Measurements from ENCODE around the gene HSF2BP. TPM values are rescaled to one million over a fixed set of nuclear protein-coding genes. Genes with fewer than 3 reads are reported as not detected.
"Not testable (repeated sequence)": the region's sequence is repeated elsewhere in the genome, so short reads cannot be mapped to it uniquely, and the experiment has no call there.

The HSF2BP gene
- 0.20 and 0.44 TPM in 2 replicates for total RNA-seq

DNA sequence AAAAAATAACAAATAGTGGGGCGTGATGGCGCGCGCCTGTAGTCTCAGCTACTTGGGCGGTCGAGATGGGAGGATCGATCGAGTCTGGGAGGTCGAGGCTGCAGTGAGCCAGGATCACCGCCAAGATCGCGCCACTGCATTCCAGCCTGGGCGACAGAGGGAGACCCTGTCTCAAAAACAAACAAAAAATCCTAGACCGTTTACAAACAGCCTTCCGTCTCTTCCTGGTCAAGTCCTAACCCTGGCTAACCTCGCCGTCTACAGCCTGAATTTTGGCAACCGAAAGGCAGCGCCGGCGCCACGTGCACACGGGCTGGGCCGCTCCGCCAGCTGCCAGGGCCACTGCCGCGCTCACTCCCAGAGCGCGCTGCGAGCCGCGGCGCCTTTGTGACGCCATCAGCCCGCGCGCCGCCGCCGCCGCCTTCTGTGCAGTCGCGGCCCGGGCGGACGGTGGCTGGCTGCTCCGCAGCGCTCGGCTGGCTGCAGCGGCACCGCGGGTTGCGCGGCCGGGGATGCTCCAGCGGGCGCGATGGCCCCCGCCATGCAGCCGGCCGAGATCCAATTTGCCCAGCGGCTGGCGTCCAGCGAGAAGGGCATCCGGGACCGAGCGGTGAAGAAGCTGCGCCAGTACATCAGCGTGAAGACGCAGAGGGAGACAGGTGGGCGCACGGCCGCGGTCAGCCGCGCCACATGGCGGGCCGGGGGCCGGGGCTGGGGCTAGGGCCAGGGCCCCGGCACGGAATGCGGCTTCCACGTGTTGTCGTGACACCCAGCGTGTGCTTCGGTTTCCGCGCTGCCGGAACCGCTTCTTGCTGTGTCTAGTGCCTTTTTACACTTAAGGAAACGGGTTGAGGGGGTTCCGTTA is at the start of gene HSF2BP, which contains the start of gene RRP1B:
Gene HSF2BP (minus strand): TSS at position 353 of the 865 bp plus-strand sequence. CDS start 1,392 bp downstream, outside the sequence.
Gene RRP1B (plus strand): TSS at position 425 of the 865 bp plus-strand sequence. CDS start 105 bp downstream, at position 530.
- peak; percentile 87 to 93 for DNase-seq (ENCODE audit: low read depth in 2 of 2)

DNA sequence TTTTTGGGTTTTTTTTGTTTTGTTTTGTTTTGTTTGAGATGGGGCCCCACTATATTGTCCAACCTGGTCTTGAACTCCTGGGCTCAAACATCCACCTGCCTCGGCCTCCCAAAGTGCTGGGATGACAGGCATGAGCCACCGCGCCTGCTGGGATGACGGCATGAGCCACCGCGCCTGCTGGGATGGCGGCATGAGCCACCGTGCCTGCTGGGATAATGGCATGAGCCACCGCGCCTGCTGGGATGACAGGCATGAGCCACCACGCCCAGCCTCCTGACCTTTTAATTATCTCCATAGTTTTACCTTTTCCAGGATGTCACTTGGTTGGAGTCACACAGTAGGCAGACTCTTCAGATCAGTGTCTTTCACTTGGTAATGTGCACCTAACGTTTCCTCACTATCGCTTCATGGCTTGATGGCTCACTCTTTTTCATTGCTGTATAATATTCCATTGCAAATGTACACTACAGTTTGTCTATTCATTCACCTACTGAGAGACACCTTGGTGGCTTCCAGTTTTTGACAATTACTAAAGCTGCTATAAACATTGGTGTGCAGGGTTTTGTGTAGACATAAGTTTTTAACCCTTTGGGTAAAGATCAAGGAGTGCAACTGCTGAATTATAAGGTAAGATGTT is 49.6 kb upstream of the HSF2BP start:
- DNase-seq (ENCODE audit: low read depth in 2 of 2): no peak

DNA sequence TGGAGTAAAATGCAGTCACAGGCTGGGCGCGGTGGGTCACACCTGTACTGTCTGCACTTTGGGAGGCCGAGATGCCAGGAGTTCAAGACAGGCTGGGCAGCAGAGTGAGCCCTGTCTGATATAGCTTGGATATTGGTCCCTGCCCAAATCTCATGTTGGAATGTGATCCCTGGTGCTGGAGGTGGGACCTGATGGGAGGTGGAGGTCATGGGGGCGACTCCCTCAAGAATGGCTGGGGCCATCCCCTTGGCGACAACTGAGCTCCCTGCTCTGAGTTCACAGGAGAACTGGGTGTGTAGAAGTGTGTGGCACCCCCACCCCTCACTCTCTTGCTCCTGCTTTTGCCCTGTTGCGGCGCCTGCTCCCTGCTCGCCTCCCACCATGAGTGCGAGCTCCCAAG is 48.2 kb upstream of the HSF2BP start:
- DNase-seq (ENCODE audit: low read depth in 2 of 2): no peak

- no peak for DNase-seq (ENCODE audit: low read depth in 2 of 2)
Measured at GRCh38 chr21:43703035-43703880, 44.0 kb upstream of the HSF2BP start.

DNA sequence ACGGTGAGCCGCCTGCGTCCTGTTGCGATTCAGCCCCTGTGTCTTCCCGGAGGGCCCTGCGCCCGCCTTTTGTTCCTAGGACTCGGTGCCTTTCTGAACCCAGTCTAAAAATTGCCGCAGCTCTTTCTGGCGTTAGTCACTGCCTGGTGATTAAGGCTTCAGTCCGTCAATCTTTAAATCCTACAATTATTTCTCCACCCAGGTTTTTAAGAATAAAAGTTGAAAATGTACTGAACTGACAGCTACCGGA is 43.4 kb upstream of the HSF2BP start:
- no peak for DNase-seq (ENCODE audit: low read depth in 2 of 2)

DNA sequence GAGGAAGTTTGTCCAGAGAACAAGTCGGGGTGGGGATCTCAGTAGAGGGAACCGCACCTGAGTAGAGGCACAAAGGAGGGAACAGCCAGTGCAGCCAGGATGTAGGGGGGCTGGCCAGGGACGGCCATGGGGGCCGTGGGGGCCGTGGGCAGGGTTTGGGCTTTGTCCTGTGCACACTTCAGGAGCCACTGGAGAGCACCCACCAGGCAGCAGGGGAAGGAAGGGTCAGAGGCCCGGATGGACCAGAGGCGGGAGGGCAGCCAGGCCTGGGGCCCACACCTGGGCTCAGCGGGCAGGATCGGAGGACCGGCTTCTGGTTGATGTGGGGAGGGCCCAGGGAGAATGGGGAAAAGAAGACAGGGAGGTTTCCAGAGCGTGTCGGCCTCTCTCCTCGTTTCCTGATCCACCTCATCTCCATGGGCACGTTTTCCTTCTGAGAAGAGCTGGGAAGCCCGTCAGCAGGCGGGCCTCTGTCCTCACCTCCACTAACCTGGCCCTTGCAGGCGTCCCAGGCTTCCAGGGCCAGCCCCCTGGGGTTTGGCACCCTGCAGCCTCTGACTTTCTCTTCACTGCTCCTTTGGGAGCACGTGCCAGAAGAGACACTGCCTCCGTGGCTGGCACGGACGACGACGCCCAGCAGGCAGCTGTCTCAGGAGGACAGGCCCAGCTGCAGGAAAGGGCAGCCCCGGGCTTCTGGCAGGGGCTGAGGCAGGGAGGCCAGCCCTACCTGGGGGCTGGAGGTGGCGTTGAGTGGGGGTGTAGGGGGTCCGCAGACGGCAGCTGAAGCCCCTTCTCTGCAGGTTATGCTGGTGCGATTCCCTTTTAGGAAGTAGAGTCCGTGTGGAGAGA is 42.9 kb upstream of the HSF2BP start:
- no peak for DNase-seq (ENCODE audit: low read depth in 2 of 2)

- DNase-seq (ENCODE audit: low read depth in 2 of 2): no peak
Measured at GRCh38 chr21:43699933-43700599, 40.8 kb upstream of the HSF2BP start.

DNA sequence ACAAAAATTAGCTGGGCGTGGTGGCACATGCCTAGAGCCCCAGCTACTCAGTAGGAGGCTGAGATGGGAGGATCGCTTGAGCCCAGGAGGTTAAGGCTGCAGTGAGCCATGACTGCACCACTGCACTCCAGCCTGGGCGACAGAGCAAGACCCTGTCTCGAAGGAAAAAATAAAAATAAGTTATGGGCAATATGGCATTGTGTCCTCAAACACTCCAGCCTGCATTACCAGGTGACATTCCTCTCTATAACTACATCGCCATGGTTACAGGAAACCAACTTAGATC is 40.1 kb upstream of the HSF2BP start:
- DNase-seq (ENCODE audit: low read depth in 2 of 2): not testable (repeated sequence)

- no peak for DNase-seq (ENCODE audit: low read depth in 2 of 2)
Measured at GRCh38 chr21:43697758-43698643, 38.7 kb upstream of the HSF2BP start.

DNA sequence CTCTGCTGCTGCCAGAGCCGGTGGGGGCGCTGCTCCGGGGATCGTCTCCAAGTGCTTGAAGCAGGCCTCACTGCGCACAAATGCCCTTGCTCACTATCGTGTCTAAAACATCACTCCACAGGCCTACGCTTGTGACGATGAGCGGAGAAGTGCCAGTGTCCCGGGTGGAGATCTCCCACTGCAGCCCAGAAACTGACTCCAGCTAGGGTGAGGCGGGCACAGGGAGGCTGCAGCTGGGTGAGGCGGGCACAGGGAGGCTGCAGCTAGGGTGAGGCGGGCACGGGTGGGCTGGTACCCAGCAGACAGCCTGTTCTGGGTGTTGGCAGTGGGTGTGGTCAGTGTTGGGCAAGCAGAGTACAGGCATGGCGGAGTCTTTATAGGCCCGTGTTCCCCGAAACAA is 36.9 kb upstream of the HSF2BP start:
- no peak for DNase-seq (ENCODE audit: low read depth in 2 of 2)

DNA sequence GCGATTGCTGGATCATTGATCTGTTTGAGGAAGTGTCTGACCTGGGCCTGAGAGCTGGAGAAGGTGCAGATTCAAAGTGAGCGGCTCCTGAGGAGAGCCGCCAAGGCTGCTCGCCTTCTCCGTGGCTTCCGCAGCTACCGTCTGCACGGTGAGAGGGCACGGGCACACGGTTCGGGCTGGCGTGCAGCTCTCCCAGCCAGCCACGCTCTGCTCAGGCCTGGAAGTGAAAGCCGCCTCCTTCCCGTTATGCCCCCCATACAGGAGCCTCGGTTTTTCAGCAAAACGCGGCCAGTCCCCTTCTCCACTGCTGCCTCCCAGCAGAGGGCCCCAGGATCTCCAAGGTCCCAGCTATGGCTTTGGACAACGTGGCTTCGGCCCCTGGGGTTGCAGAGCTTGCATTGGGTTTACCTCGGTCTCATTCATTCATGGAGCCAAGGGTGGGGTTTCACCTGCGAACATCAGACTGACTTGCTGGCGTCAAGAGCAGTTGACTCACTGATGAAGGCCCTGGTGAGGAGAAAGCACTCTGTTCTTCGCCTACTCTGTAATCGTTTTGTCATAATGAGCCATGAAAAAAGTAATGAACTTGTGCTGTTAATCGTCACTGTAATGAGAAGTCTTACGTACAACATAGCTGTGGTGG is 35.3 kb upstream of the HSF2BP start:
- no peak for DNase-seq (ENCODE audit: low read depth in 2 of 2)

GRCh38 chr21:43693981-43694380 is 34.7 kb upstream of the HSF2BP start:
- no peak for DNase-seq (ENCODE audit: low read depth in 2 of 2)

DNA sequence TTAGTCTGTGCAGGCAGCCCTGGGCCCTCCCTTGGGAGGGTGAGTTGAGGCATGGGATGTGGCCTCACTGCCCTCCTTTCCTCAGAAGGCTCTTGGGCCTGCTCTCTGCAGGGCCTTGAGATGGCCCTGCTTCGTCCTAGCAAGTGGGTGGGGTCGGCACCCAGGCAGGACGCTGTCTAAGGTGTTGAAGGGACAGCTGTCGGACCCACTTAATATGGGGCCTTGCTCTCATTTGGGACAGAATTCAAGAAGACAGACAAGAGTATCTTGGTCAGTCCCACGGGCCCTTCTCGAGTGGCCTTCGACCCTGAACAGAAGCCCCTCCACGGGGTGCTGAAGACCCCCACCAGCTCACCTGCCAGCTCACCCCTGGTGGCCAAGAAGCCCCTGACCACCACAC is 33.7 kb upstream of the HSF2BP start:
- DNase-seq (ENCODE audit: low read depth in 2 of 2): no peak

DNA sequence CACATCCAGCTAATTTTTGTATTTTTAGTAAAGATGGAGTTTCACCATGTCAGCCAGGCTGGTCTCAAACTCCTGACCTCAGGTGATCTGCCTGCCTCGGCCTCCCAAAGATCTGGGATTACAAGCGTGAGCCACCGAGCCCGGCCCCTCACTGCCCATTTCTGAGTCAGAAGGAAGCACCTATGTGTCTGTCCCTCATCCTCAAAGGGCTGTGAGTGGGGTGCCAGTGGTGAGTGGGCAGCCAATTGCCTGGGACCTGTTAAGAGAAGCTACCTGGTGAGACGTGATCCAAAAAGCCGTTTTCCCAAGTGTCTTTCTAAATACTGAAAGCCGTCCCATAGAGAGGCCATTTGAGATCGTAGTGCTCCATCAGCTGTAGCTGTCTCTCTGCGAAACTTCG is 32.5 kb upstream of the HSF2BP start:
- no peak for DNase-seq (ENCODE audit: low read depth in 2 of 2)

- no peak for DNase-seq (ENCODE audit: low read depth in 2 of 2)
Measured at GRCh38 chr21:43691086-43691795, 32.0 kb upstream of the HSF2BP start.

DNA sequence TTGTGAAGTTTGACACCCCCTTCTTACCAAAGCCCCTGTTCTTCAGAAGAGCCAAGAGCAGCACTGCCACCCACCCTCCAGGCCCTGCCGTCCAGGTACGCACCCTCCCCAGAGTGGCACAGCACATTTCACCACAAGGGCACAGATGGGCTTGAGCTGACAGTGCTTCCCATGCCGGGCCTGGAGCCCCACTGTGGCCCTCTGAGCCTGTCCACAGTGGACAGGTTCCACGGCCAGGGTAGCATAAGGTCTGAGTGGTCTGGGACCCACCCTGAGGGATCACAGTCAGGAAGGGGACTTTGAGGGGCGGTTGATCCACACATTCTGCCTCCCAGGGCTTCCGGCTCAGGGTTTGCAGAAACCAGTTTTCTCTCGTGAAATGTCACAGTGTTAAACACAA is 31.1 kb upstream of the HSF2BP start:
- no peak for DNase-seq (ENCODE audit: low read depth in 2 of 2)

DNA sequence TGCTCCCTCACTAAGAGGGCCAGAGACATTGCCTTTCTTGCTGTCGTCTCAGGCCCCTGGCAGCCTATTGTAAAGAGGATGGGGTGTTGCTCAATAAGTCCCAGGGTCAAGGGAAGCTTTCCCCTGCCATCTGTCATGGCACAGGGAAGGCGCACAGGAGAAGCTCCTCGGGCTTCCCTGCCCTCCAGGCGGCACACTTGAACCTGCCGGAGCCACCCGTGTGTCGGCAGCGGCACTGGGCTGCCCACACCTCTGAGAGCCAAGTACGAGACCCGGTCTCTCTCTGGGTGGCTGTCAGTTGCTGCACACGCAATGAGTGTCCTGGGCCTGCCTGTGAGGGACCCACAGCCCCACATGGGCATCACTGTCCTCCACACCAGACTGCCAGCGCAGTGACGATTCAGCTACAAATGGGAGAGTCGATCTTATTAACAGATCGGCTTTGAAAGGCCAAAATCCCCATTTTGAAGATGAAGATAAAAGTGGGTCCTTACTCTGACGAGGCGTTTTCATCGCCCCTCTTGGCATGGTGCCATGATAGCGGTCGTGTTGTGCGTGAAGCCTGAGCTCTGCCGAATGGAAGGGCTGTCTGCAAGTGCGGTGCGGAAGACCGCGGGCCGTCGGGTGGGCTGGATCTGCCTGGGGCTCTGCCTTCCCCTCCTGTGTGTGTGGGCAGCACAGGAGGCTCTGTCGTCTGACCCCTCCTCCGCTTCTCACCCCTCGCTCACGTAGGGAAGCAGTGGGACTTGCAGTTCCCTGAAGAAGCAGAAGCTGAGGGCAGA is 30.5 kb upstream of the HSF2BP start:
- no peak for DNase-seq (ENCODE audit: low read depth in 2 of 2)

- DNase-seq (ENCODE audit: low read depth in 2 of 2): no peak
Measured at GRCh38 chr21:43688906-43689305, 29.6 kb upstream of the HSF2BP start.
